GM18861 (cell line): ENCODE results near the gene CD276.
"Not testable (repeated sequence)": the region's sequence is repeated elsewhere in the genome, so short reads cannot be mapped to it uniquely, and the experiment has no call there.

ENCODE experiments used
- ATAC-seq: cut with Tn5 transposase; IDR thresholded peaks from one replicate; pipeline ENCODE4 v1.9.1; 2021; ENCODE audit not compliant: unreplicated experiment

The CD276 gene

GRCh38 chr15:73709686-73710085 lies 25.5 kb downstream of the CD276 start:
- no peak for ATAC-seq

DNA sequence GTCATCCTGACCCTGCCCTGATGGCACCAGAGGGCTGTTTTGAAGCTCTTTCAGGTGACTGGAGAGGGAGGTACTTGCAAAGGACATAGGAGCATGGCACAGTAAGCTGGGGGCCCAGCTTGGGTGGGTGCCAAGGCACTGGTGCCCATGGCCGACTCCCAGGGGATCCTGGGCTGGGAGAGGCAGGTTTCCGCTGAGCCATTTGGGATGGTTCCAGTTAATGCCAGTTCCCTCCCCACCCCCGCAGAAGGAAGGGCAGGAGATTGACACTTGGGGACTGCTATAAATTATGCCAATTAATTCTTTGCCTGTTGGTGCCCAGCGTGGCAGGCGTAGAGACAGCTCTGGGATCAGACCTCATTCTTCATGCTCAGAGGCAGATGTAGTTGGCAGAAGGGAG lies 26.1 kb downstream of the CD276 start:
- ATAC-seq: no peak

- no peak for ATAC-seq
Measured at GRCh38 chr15:73711526-73711925, 27.3 kb downstream of the CD276 start.

DNA sequence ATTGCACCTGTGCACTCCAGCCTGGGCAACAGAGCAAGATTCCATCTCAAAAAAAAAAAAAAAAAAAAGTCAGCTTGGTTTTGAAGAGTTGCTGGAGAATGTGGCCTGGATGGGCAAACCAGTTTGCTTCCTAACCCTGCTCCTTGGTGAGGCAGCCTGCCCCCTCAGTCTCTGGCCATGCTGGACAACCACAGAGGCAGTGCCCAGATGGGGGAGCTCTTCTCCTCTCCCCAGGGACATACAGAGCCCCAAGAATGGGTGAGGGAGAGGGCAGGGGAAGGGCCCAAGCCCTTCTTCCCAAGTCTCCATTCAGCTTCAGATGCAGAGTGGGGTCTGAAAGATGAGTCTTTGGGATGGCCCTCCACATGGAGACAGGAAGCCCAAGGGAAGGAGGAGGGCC lies 27.9 kb downstream of the CD276 start:
- ATAC-seq: no peak

- ATAC-seq: no peak
Measured at GRCh38 chr15:73714695-73715301, 30.6 kb downstream of the CD276 start.

DNA sequence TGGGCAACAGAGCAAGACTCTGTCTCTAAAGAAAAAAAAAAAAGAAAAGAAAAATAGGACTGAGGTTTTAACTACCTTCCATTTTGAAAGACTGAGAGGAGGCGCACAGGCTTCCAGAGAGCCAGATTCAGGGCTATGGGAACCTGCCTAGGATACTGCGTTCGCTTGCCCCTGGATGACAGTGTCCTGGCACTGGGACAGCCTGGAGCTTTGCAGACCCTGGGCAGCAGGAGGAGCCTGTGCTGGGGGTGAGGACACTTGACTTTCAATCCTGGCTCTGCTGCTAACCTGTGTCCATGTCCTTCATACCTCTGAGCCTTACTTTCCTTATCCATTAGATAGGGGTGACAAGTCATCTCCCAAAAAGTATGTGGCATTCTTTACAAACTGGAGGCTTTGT lies 31.2 kb downstream of the CD276 start:
- ATAC-seq: no peak

GRCh38 chr15:73716417-73716816 lies 32.2 kb downstream of the CD276 start:
- no peak for ATAC-seq

DNA sequence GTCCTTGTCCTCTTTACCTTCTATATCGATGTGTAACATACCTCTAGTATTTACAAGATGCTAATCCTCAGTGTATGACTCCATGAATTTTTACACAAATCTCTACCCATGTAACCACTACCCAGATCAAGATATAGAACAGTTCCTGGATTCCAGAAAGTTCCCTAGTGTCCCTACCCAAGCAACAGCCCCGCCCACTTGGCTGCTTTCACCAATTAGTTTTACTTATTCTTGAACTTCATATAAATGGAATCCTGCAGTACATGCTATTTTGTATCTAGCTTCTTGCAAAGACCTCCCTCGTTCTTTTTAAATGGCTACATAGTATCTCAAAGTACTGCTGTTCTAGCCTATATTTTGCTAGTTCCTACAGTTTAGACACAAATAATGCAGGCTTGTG lies 33.0 kb downstream of the CD276 start:
- no peak for ATAC-seq

GRCh38 chr15:73717802-73718201 lies 33.6 kb downstream of the CD276 start:
- no peak for ATAC-seq

GRCh38 chr15:73718694-73719093 lies 34.5 kb downstream of the CD276 start:
- no peak for ATAC-seq

DNA sequence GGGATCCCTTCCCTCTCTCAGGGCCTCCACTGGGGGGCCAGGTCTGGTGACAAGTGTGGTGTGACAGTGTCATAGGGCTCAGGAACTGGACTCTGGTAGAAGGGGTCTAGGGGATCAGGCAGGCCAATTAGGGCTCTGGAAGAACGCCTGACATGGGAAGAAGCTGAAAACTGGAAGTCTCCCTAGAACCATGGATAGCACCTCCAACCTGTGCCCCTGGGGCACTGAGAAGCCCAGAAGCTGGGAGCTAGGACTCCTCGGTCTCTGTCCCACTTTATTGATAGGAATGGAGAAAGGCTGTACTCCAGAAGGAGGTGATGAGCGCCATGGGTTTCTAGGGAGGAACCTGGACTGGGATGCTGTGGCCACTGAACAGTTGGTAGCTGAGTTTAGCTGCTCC lies 38.2 kb downstream of the CD276 start:
- no peak for ATAC-seq

- ATAC-seq: no peak
Measured at GRCh38 chr15:73723191-73723590, 39.0 kb downstream of the CD276 start.

GRCh38 chr15:73724212-73724611 lies 40.0 kb downstream of the CD276 start:
- no peak for ATAC-seq

DNA sequence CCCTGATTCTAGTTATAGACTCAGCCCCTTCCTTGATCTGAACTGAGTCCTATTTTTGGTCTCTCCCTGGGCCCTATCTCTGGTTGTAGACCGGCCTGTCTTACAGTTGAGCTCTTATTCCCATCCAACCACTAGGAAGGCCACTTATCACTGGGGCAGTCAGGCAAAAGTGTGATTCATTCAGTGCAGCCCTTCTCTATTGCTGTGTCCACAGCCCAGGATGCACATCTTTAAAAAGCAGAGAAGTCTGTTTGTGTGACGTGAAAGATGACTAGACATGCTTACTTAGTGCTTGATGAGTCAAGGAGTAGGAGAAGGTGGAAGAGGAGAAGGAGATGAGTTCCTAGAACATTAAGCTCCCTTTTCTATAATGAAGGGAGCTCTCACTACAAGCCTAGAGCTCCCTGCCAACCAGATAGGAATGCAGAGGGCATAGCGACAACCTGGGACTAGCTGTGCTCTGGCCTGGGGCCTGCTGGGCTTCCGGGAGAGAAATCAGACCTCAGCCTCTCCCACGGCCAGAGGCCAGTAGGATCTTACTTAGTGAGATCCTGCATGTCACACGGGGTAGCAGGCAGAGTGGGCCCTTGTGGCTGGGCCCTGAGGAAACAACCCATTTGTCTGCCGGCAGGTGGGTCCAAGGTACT lies 43.3 kb downstream of the CD276 start:
- ATAC-seq: no peak

GRCh38 chr15:73732051-73732450 lies 47.9 kb downstream of the CD276 start:
- not testable (repeated sequence) for ATAC-seq

GRCh38 chr15:73732930-73733329 lies 48.7 kb downstream of the CD276 start:
- no peak for ATAC-seq

- no peak for ATAC-seq
Measured at GRCh38 chr15:73737535-73737934, 53.4 kb downstream of the CD276 start.

DNA sequence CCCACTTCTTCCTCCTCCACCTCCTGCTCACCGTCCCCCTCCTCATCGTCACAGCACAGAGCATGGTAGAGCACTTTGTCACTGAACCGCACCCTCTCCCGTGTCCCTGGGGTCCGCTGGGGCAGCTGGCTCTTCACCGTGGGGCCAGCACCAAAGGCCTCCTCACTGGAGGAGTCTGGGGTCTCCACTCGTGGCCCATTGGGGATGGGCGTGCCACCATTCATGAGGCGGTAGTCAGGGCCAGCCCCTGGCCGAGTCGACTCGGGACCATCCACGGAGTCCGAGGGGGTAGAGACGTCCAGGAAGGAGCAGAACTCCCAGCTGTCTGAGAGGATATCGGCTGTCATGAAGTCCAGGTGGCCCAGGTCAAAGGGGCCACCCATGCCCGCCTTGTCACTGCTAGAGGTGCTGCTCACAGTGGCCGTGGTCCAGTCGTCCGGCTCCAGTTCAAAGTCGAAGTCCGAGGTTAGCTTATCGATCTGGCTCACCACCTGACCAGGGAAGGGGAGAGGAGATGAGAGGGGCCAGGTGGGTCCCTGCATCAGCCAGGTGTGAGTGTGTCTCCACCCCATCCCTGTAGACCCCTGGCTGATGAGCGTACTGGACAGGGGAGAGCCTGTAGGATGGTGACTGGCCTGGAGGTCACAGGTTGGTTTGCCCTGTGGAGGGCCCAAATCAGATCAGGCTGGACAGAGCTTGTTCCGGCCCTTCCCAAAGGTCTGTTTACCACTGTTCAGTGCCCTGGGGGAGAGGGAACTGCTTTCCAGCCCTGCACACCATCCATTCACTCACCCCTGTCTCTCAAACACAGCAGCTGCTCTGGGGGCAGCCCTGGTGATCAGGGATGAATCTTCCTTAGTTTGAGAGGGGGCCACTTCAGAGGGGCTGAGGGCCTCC lies 56.2 kb downstream of the CD276 start:
- ATAC-seq: no peak

GRCh38 chr15:73741321-73741836 lies 57.2 kb downstream of the CD276 start:
- no peak for ATAC-seq

DNA sequence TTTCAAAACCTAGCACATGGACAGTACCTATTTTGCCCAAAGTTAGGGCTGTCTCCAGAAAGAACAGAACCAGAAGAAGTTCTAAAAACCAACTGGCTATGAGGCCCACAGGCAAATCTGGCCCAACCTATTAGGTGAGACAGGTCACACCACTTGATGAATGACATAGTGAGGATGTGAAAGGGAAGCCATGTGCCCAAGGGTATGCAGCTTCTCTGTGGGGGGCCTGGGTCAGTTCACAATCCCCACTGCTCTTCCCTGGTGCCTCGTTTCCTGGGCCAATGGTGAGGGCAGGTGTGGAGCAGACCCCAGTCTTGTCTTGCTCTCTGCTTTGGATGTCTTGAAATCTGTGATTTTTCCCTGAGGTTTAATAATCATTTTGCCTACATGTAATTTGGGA lies 60.1 kb downstream of the CD276 start:
- ATAC-seq: no peak

DNA sequence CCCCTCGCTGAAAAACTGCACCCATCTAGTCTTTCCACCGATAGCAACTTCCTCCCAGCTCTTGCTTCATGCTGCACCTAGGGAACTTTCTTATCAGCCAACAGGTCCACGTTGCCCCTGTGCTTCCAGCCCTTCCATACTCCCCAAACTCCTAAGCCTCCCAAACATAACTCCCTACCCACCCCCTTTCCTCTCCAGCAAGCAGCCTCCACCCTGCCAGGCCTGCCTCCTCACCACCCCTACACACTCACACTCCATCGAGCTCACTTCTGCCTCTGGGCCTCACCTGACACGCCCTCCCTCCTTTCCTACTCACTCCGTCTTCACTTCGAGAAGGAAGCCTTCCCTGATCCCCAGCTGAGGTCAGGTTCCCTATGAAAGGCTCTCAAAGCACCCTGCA lies 60.9 kb downstream of the CD276 start:
- no peak for ATAC-seq

DNA sequence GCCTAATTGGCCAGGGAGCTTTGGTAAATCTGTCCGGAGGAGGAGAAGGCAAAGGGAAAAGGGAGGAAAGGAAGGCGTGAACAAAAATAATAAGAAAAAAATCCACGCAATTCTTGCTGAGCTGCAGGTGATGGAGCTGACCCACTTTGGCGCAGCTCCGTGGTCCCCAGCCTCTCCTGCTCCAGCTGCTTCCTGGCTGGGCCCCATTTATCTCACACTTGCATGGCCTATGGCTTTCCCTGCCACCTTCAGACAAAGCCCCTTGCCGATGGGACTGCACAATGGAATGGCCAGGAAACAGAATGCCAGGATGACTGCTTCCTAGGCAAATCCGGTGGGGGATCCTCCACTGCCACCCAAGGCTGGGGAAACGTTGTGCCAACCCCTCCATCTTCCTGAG lies 62.1 kb downstream of the CD276 start:
- ATAC-seq: no peak
